CD4-positive, alpha-beta T cell (primary cell): Measurements from ENCODE around the gene NLGN1. TPM values are rescaled to one million over a fixed set of nuclear protein-coding genes. Genes with fewer than 3 reads are reported as not detected.

Source experiments
- ATAC-seq: fragments of 200-7000 bp; cut with Tn5 transposase; one replicate; pipeline ENCODE4 v1.10.0; 2022; ENCODE audit warnings: mild to moderate bottlenecking; ENCODE audit not compliant: poor library complexity
- CTCF ChIA-PET: fragments of 350-600 bp; sonication (Branson Sonifier 250); formaldehyde crosslinking; loops from one replicate; lab custom pipeline; 2021; ENCODE audit warnings: antibody characterized with exemption, inconsistent platforms; lab: Charles Lee
- POLR2A ChIA-PET: fragments of 350-600 bp; sonication (Branson Sonifier 250); formaldehyde crosslinking; loops from one replicate; lab custom pipeline; 2021; ENCODE audit warnings: antibody characterized with exemption, inconsistent platforms; lab: Charles Lee
- DNase-seq, 14 experiments: peaks; one replicate each; pipeline ENCODE4 v3.0.0-alpha.2; 2013 to 2020; ENCODE audit warnings: mixed read lengths in 2 of 14
- H3K27ac ChIP-seq, 2 donors: one replicate each; pipeline versions ENCODE4 v1.5.1 to v1.7.0; 2013; ENCODE audit warnings: low read length in 2 of 2, low read depth in 1 of 2, mild to moderate bottlenecking in 1 of 2
- H3K27me3 ChIP-seq, 2 experiments: 1 replicate in 1 of 2; 2 replicates in 1 of 2; pipeline versions ENCODE4 v1.6.1 to v1.7.0; 2013; ENCODE audit warnings: low read length in 2 of 2, control low read depth in 1 of 2, mild to moderate bottlenecking in 1 of 2, moderate library complexity in 1 of 2; ENCODE audit not compliant: insufficient read depth in 2 of 2, control insufficient read depth in 1 of 2
- H3K36me3 ChIP-seq: one replicate; pipeline ENCODE4 v1.6.1; 2013; ENCODE audit warnings: low read length, control low read depth; ENCODE audit not compliant: insufficient read depth
- H3K4me1 ChIP-seq: one replicate; pipeline ENCODE4 v1.6.1; 2013; ENCODE audit warnings: low read length, control low read depth; ENCODE audit not compliant: insufficient read depth
- H3K4me3 ChIP-seq: one replicate; pipeline ENCODE4 v1.5.1; 2013; ENCODE audit warnings: mild to moderate bottlenecking, low read length, moderate library complexity
- H3K9me3 ChIP-seq, 2 experiments: 1 replicate in 1 of 2; 2 replicates in 1 of 2; pipeline versions ENCODE4 v1.6.1 to v1.7.0; 2013; ENCODE audit warnings: low read length in 2 of 2, mild to moderate bottlenecking in 2 of 2, control low read depth in 1 of 2, moderate library complexity in 1 of 2; ENCODE audit not compliant: control insufficient read depth in 1 of 2, insufficient read depth in 1 of 2
- H3K27ac Mint-ChIP-seq: one replicate; pipeline ENCODE4 v1.8.0; 2020; ENCODE audit warnings: mixed read lengths
- H3K27me3 Mint-ChIP-seq: one replicate; pipeline ENCODE4 v1.8.0; 2021; ENCODE audit warnings: mixed read lengths
- H3K36me3 Mint-ChIP-seq: one replicate; pipeline ENCODE4 v1.8.0; 2021; ENCODE audit warnings: low read depth, mixed read lengths
- H3K4me1 Mint-ChIP-seq: one replicate; pipeline ENCODE4 v1.8.0; 2021; ENCODE audit warnings: low read depth, mixed read lengths
- H3K4me3 Mint-ChIP-seq: one replicate; pipeline ENCODE4 v1.8.0; 2020; ENCODE audit warnings: mild to moderate bottlenecking, mixed read lengths
- H3K9me3 Mint-ChIP-seq: one replicate; pipeline ENCODE4 v1.8.0; 2020; ENCODE audit warnings: mixed read lengths
- CTCF ChIP-seq: fragments of 200-600 bp; IDR thresholded peaks from one replicate; pipeline ENCODE4 v1.8.0; 2022; ENCODE audit warnings: antibody characterized with exemption, mild to moderate bottlenecking
- intact Hi-C, 2 experiments: fragments of 100-400 bp; cut with DNase I in 1 of 2; cut with micrococcal nuclease in 1 of 2; formaldehyde crosslinking; loops; one replicate each; pipeline versions ENCODE4 v1.15.1 to v1.9.0; 2023 to 2025; cut with DNase I, micrococcal nuclease
- total RNA-seq, 174 experiments: library from RNA in 2 of 174; stranded (reverse) in 2 of 174; gene quantifications; one replicate each; pipeline ENCODE4 v1.2.3 and lab custom pipeline; 2021 to 2026

NLGN1 gene
- total RNA-seq, 2 experiments from 2014 or later = not detected

- no peaks in the 10 kb centered on the region for H3K36me3 Mint-ChIP-seq
- no peak for ATAC-seq
- H3K9me3 ChIP-seq = no peaks in the 10 kb centered on the region
These were observed 880.5 kb downstream of the NLGN1 start for GRCh38 chr3:174278094-174278493.

GRCh38 chr3:174280186-174280585 lies 882.6 kb downstream of the NLGN1 start:
- Histone ChIP-seq H3K4me3 (no peak overlapping the region), H3K4me1 (no peaks in the 10 kb centered on the region), H3K27me3 (no peaks in the 10 kb centered on the region), H3K36me3 (no peaks in the 10 kb centered on the region), H3K9me3 (no peaks in the 10 kb centered on the region), H3K27ac (no peak overlapping the region)
- no peak for DNase-seq
- no peak overlapping the region for H3K27ac Mint-ChIP-seq
- ChIA-PET POLR2A (no interaction called here), CTCF (no interaction called here)
- no peaks in the 10 kb centered on the region for H3K9me3 Mint-ChIP-seq
- TF ChIP-seq CTCF = no peak
- no peak for ATAC-seq
- no peaks in the 10 kb centered on the region for H3K27me3 Mint-ChIP-seq
- H3K4me1 Mint-ChIP-seq = no peaks in the 10 kb centered on the region
- no peak overlapping the region for H3K4me3 Mint-ChIP-seq
- intact Hi-C loops = no loop called here
- no peaks in the 10 kb centered on the region for H3K36me3 Mint-ChIP-seq

More at GRCh38 chr3:174278094-174278493, 880.5 kb downstream of the NLGN1 start:
- Mint-ChIP-seq H3K27ac (no peak overlapping the region), H3K9me3 (no peaks in the 10 kb centered on the region), H3K4me3 (no peak overlapping the region), H3K4me1 (no peaks in the 10 kb centered on the region), H3K27me3 (no peaks in the 10 kb centered on the region)
- no peak for DNase-seq
- TF ChIP-seq CTCF = no peak
- no peaks in the 10 kb centered on the region for H3K27me3 ChIP-seq
- intact Hi-C loops = no loop called here
- no peaks in the 10 kb centered on the region for H3K36me3 ChIP-seq
- ChIA-PET POLR2A (no interaction called here), CTCF (no interaction called here)
- H3K4me3 ChIP-seq = no peak overlapping the region
- H3K27ac ChIP-seq = no peak overlapping the region
- no peaks in the 10 kb centered on the region for H3K4me1 ChIP-seq

DNA sequence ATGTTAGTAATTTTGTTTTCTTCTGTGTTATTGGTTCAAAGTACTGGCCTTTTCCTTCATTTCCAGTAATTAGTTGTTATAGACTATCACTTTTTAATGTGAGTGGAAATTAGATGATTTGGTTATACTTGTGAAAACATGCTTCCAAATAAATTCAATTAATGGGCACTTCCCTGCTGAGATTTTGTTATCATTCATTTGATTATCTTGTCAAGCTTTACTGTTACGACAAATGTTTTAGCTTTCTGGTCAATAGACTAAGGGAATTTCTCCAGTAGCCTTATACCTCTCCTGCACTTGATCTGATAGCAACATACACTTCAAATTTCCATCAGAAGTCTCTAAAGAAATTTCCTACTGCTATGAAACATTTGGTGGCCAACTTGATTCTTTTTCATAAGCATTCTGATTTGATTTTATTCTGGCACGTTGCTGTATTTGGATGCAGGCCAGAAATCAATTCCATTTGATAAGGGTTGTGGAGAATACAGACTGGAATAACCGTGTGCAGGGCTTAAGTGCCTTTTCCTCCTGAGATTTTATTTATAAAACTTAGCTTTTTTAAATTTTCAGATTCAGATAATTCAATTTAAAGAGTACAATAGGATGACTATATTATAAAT lies 887.8 kb downstream of the NLGN1 start:
- no peaks in the 10 kb centered on the region for H3K4me1 Mint-ChIP-seq
- no peak for ATAC-seq
- intact Hi-C loops = no loop called here
- POLR2A ChIA-PET = no interaction called here
- CTCF ChIA-PET = no interaction called here
- H3K27ac Mint-ChIP-seq = no peak overlapping the region
- Histone ChIP-seq H3K4me1 (no peaks in the 10 kb centered on the region), H3K36me3 (no peaks in the 10 kb centered on the region), H3K27ac (no peak overlapping the region), H3K9me3 (no peaks in the 10 kb centered on the region), H3K27me3 (no peaks in the 10 kb centered on the region), H3K4me3 (no peak overlapping the region)
- peaks cover 3% of the 10 kb centered on the region for H3K9me3 Mint-ChIP-seq
- no peak for DNase-seq
- TF ChIP-seq CTCF = no peak
- no peaks in the 10 kb centered on the region for H3K36me3 Mint-ChIP-seq
- H3K4me3 Mint-ChIP-seq = no peak overlapping the region
- no peaks in the 10 kb centered on the region for H3K27me3 Mint-ChIP-seq
